Measurements from ENCODE around the gene JAG1.

JAG1 gene

DNA sequence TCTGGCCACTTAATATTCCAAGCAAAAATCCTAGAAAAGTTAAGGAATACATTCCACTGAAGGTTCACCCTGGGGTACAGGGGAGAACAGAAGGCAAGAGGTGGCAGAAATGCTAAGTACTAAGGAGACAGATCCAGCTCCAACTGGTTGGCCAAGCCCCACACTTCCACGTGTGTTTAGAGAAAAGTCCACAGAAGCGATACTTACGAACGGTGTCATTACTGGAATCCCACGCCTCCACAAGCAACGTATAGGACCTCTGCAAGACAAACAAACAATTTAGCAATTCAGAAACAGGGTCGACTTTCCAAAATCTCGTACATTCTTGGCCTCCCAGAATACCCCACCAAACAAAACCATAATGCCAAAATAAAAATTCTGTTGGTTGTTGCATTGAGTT, 10.0 kb downstream of the JAG1 start:
- H3K4me2 ChIP-seq (ENCODE audit: insufficient read depth, low read length), result no peak overlapping the region
- TF ChIP-seq EZH2 (IDR thresholded peaks at IDR 0.05; ENCODE audit: borderline replicate concordance, low read depth, low read length, severe bottlenecking) (no peak), CTCF (IDR thresholded peaks at IDR 0.05; ENCODE audit: borderline replicate concordance, extremely low read depth, low read length, poor library complexity, severe bottlenecking) (no peak)
- H3K27me3 ChIP-seq (ENCODE audit: insufficient read depth, low read length, poor library complexity), result no peaks in the 10 kb centered on the region
- H2AFZ ChIP-seq (ENCODE audit: low read depth, low read length), result no peak overlapping the region
- ATAC-seq (ENCODE audit: insufficient read depth, low read depth) (no peak), DNase-seq (no peak)
- H4K20me1 ChIP-seq (ENCODE audit: insufficient read depth, low read length), result no peaks in the 10 kb centered on the region
- no peaks in the 10 kb centered on the region for H3K4me1 ChIP-seq (ENCODE audit: insufficient read depth, low read length)
- no peaks in the 10 kb centered on the region for H3K79me2 ChIP-seq (ENCODE audit: insufficient read depth, low read length)
- H3K9me3 ChIP-seq (ENCODE audit: insufficient read depth, low read length, severe bottlenecking), result no peaks in the 10 kb centered on the region
- no peak overlapping the region for H3K9ac ChIP-seq (ENCODE audit: low read depth, low read length)
- H3K36me3 ChIP-seq (ENCODE audit: insufficient read depth, low read length), result no peaks in the 10 kb centered on the region
- no peak overlapping the region for H3K27ac ChIP-seq (ENCODE audit: low read length)
- H3K4me3 ChIP-seq (ENCODE audit: low read depth in 1 of 2, low read length in 2 of 2), result no peak overlapping the region

GRCh38 chr20:10662661-10663458, 10.9 kb downstream of the JAG1 start:
- Histone ChIP-seq H4K20me1 (ENCODE audit: insufficient read depth, low read length) (no peaks in the 10 kb centered on the region), H3K27me3 (ENCODE audit: insufficient read depth, low read length, poor library complexity) (no peaks in the 10 kb centered on the region), H3K9ac (ENCODE audit: low read depth, low read length) (no peak overlapping the region), H3K79me2 (ENCODE audit: insufficient read depth, low read length) (no peaks in the 10 kb centered on the region), H3K27ac (ENCODE audit: low read length) (no peak overlapping the region), H3K4me2 (ENCODE audit: insufficient read depth, low read length) (no peak overlapping the region), H3K36me3 (ENCODE audit: insufficient read depth, low read length) (no peaks in the 10 kb centered on the region), H3K4me1 (ENCODE audit: insufficient read depth, low read length) (no peaks in the 10 kb centered on the region), H3K4me3 (ENCODE audit: low read depth in 1 of 2, low read length in 2 of 2) (no peak overlapping the region), H2AFZ (ENCODE audit: low read depth, low read length) (no peak overlapping the region), H3K9me3 (ENCODE audit: insufficient read depth, low read length, severe bottlenecking) (no peaks in the 10 kb centered on the region)
- ATAC-seq (ENCODE audit: insufficient read depth, low read depth) (no peak), DNase-seq (no peak)
- TF ChIP-seq CTCF (IDR thresholded peaks at IDR 0.05; ENCODE audit: borderline replicate concordance, extremely low read depth, low read length, poor library complexity, severe bottlenecking) (no peak), EZH2 (IDR thresholded peaks at IDR 0.05; ENCODE audit: borderline replicate concordance, low read depth, low read length, severe bottlenecking) (no peak)

- Histone ChIP-seq H3K9me3 (ENCODE audit: insufficient read depth, low read length, severe bottlenecking) (no peaks in the 10 kb centered on the region), H4K20me1 (ENCODE audit: insufficient read depth, low read length) (no peaks in the 10 kb centered on the region), H3K27ac (ENCODE audit: low read length) (no peak overlapping the region), H3K36me3 (ENCODE audit: insufficient read depth, low read length) (no peaks in the 10 kb centered on the region), H2AFZ (ENCODE audit: low read depth, low read length) (no peak overlapping the region), H3K4me3 (ENCODE audit: low read depth in 1 of 2, low read length in 2 of 2) (no peak overlapping the region), H3K9ac (ENCODE audit: low read depth, low read length) (no peak overlapping the region), H3K27me3 (ENCODE audit: insufficient read depth, low read length, poor library complexity) (no peaks in the 10 kb centered on the region), H3K4me2 (ENCODE audit: insufficient read depth, low read length) (no peak overlapping the region), H3K79me2 (ENCODE audit: insufficient read depth, low read length) (no peaks in the 10 kb centered on the region), H3K4me1 (ENCODE audit: insufficient read depth, low read length) (no peaks in the 10 kb centered on the region)
- no peak for DNase-seq
- TF ChIP-seq CTCF (IDR thresholded peaks at IDR 0.05; ENCODE audit: borderline replicate concordance, extremely low read depth, low read length, poor library complexity, severe bottlenecking) (no peak), EZH2 (IDR thresholded peaks at IDR 0.05; ENCODE audit: borderline replicate concordance, low read depth, low read length, severe bottlenecking) (no peak)
- no peak for ATAC-seq (ENCODE audit: insufficient read depth, low read depth)
These were observed 11.6 kb downstream of the JAG1 start for GRCh38 chr20:10662151-10662550.
